ENCODE data around the gene RBMS1. TPM values are rescaled to one million over a fixed set of nuclear protein-coding genes. Genes with fewer than 3 reads are reported as not detected.

Gene RBMS1
- total and polyA plus RNA-seq, 2 of the 13 experiments (the other 11 are each of a cell fraction or from before 2014, with no cell fraction given), result 55.5 to 110 TPM

DNA sequence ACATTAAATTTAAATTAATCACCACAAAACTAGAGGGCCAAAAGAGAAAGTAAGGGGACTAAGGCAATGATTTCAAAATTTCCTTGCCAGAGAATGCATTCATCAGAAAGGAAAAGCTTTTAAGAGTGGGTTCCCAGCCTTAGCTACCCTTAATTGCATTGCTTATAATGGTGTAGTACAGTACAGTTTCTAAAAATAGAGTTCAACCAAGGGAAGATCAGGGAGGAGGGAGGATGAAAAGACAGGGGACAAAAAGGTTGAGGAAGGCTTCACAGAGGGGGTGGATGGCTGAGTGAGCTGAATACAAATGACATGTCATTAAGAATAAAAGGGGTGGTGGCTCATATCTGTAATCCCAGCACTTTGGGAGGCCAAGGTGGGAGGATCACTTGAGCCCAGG is 119.9 kb downstream of the RBMS1 start:
- ATAC-seq (no peak), FAIRE-seq (no peak), DNase-seq (ENCODE audit: low spot score) (no peak)
- CTCF ChIA-PET (ENCODE audit: low intra/inter-chr PET ratio, low total read pairs), result no interaction called here
- no peaks in the 10 kb centered on the region for H3K9me3 ChIP-seq (ENCODE audit: low read length)
- intact Hi-C loops (cut with micrococcal nuclease; ENCODE audit: unreplicated experiment), result no loop called here
- H3K9ac ChIP-seq (ENCODE audit: insufficient read depth, low read depth, low read length), result no peak overlapping the region
- BruUV-seq (replicated peaks), result no TSS peak
- peaks cover 24% of the 10 kb centered on the region; the same call in 1 of the 2 replicates for H4K20me1 ChIP-seq (ENCODE audit: insufficient read depth, low read length)
- peaks cover 22% of the 10 kb centered on the region for H3K79me2 ChIP-seq (ENCODE audit: insufficient read depth, low read length)
- no peak for TF ChIP-seq ZNF432 (CRISPR knock-in tag; IDR thresholded peaks at IDR 0.05; ENCODE audit: borderline replicate concordance)
- TF ChIP-seq ZSCAN29 (CRISPR knock-in tag; conservative IDR thresholded peaks at IDR 0.05), result no peak
- no peak for TF ChIP-seq ZFP1 (CRISPR knock-in tag; IDR thresholded peaks at IDR 0.05)
- in situ Hi-C loops (cut with HindIII; ENCODE audit: extremely low pct_ligation_motif_present, low pct_unique_long_range_greater_than_20kb), result no loop called here
- H3K36me3 ChIP-seq (replicated peaks in 1 of 2; ENCODE audit: control insufficient read depth in 1 of 2, insufficient read depth in 2 of 2, low read length in 2 of 2), result no peaks in the 10 kb centered on the region; a peak in 1 of 5 replicates
- H3K4me2 ChIP-seq (ENCODE audit: low read depth, low read length), result no peak overlapping the region
- no peaks in the 10 kb centered on the region for H3K4me1 ChIP-seq (ENCODE audit: insufficient read depth, low read length)
- H3K27me3 ChIP-seq (ENCODE audit: control insufficient read depth in 1 of 2, insufficient read depth in 2 of 2, low read length in 2 of 2), result no peaks in the 10 kb centered on the region
- POLR2A ChIA-PET, result no interaction called here
- no peak overlapping the region for H3K27ac ChIP-seq (ENCODE audit: extremely low read length, insufficient read depth, low read length)
- H3K4me3 ChIP-seq (replicated peaks in 1 of 3; ENCODE audit: insufficient read depth in 1 of 3, low read depth in 2 of 3, low read length in 3 of 3), result no peak overlapping the region
- no peak overlapping the region for H2AFZ ChIP-seq (ENCODE audit: low read length)

DNA sequence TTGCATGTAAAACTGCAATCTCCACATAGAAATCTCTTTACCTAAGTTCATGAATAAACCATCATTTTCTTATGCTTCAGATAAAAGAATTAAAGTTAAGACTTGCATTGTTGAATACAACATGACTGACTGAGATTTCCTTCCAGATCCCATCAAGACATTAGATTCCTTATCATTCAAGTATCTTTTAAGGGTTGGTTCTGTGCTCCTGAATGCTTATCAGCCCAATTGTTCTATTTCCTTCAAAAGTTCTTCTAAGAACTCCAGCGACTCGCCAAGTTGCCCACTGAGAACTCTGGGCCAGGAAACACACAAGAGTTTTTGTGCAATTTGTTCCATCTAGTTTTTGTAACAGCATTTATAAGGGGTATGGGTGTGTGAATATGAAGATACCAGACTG is 120.3 kb downstream of the RBMS1 start:
- FAIRE-seq, result no peak
- Histone ChIP-seq H3K27ac (ENCODE audit: extremely low read length, insufficient read depth, low read length) (no peak overlapping the region), H3K4me3 (replicated peaks in 1 of 3; ENCODE audit: insufficient read depth in 1 of 3, low read depth in 2 of 3, low read length in 3 of 3) (no peak overlapping the region), H2AFZ (ENCODE audit: low read length) (no peak overlapping the region), H4K20me1 (ENCODE audit: insufficient read depth, low read length) (peaks cover 27% of the 10 kb centered on the region; the same call in 1 of the 2 replicates), H3K9ac (ENCODE audit: insufficient read depth, low read depth, low read length) (no peak overlapping the region), H3K36me3 (replicated peaks in 1 of 2; ENCODE audit: control insufficient read depth in 1 of 2, insufficient read depth in 2 of 2, low read length in 2 of 2) (no peaks in the 10 kb centered on the region; a peak in 1 of 5 replicates), H3K9me3 (ENCODE audit: low read length) (no peaks in the 10 kb centered on the region), H3K4me2 (ENCODE audit: low read depth, low read length) (no peak overlapping the region), H3K4me1 (ENCODE audit: insufficient read depth, low read length) (no peaks in the 10 kb centered on the region), H3K27me3 (ENCODE audit: control insufficient read depth in 1 of 2, insufficient read depth in 2 of 2, low read length in 2 of 2) (no peaks in the 10 kb centered on the region), H3K79me2 (ENCODE audit: insufficient read depth, low read length) (peaks cover 21% of the 10 kb centered on the region)
- in situ Hi-C loops (cut with HindIII; ENCODE audit: extremely low pct_ligation_motif_present, low pct_unique_long_range_greater_than_20kb) (no loop called here), intact Hi-C loops (cut with micrococcal nuclease; ENCODE audit: unreplicated experiment) (no loop called here)
- ChIA-PET CTCF (ENCODE audit: low intra/inter-chr PET ratio, low total read pairs) (no interaction called here), POLR2A (no interaction called here)
- 99% methylated on average over 2 of the region's 2 CpGs for WGBS (ENCODE audit: low lambda C conversion rate)
- no peak for ATAC-seq
- BruUV-seq (replicated peaks), result no TSS peak
- DNase-seq (ENCODE audit: low spot score), result no peak
- TF ChIP-seq, protein P1, sequence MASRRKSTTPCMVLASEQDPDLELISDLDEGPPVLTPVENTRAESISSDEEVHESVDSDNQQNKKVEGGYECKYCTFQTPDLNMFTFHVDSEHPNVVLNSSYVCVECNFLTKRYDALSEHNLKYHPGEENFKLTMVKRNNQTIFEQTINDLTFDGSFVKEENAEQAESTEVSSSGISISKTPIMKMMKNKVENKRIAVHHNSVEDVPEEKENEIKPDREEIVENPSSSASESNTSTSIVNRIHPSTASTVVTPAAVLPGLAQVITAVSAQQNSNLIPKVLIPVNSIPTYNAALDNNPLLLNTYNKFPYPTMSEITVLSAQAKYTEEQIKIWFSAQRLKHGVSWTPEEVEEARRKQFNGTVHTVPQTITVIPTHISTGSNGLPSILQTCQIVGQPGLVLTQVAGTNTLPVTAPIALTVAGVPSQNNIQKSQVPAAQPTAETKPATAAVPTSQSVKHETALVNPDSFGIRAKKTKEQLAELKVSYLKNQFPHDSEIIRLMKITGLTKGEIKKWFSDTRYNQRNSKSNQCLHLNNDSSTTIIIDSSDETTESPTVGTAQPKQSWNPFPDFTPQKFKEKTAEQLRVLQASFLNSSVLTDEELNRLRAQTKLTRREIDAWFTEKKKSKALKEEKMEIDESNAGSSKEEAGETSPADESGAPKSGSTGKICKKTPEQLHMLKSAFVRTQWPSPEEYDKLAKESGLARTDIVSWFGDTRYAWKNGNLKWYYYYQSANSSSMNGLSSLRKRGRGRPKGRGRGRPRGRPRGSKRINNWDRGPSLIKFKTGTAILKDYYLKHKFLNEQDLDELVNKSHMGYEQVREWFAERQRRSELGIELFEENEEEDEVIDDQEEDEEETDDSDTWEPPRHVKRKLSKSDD (CRISPR knock-in tag; IDR thresholded peaks at IDR 0.05; ENCODE audit: low read depth), result no peak
- TF ChIP-seq EP300 (IDR thresholded peaks at IDR 0.05; ENCODE audit: low read depth in 2 of 2, low read length in 2 of 2), result no peak
- TF ChIP-seq EP300 (CRISPR knock-in tag; IDR thresholded peaks at IDR 0.05; ENCODE audit: borderline replicate concordance), result no peak
- no peak for TF ChIP-seq HOXD1 (CRISPR knock-in tag; IDR thresholded peaks at IDR 0.05)
- TF ChIP-seq, protein P2, sequence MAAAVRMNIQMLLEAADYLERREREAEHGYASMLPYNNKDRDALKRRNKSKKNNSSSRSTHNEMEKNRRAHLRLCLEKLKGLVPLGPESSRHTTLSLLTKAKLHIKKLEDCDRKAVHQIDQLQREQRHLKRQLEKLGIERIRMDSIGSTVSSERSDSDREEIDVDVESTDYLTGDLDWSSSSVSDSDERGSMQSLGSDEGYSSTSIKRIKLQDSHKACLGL (CRISPR knock-in tag; IDR thresholded peaks at IDR 0.05), result no peak
- TF ChIP-seq NFYC (CRISPR knock-in tag; IDR thresholded peaks at IDR 0.05), result no peak
- TF ChIP-seq, protein P3, sequence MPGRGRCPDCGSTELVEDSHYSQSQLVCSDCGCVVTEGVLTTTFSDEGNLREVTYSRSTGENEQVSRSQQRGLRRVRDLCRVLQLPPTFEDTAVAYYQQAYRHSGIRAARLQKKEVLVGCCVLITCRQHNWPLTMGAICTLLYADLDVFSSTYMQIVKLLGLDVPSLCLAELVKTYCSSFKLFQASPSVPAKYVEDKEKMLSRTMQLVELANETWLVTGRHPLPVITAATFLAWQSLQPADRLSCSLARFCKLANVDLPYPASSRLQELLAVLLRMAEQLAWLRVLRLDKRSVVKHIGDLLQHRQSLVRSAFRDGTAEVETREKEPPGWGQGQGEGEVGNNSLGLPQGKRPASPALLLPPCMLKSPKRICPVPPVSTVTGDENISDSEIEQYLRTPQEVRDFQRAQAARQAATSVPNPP (CRISPR knock-in tag; IDR thresholded peaks at IDR 0.05), result no peak
- TF ChIP-seq, protein P4, sequence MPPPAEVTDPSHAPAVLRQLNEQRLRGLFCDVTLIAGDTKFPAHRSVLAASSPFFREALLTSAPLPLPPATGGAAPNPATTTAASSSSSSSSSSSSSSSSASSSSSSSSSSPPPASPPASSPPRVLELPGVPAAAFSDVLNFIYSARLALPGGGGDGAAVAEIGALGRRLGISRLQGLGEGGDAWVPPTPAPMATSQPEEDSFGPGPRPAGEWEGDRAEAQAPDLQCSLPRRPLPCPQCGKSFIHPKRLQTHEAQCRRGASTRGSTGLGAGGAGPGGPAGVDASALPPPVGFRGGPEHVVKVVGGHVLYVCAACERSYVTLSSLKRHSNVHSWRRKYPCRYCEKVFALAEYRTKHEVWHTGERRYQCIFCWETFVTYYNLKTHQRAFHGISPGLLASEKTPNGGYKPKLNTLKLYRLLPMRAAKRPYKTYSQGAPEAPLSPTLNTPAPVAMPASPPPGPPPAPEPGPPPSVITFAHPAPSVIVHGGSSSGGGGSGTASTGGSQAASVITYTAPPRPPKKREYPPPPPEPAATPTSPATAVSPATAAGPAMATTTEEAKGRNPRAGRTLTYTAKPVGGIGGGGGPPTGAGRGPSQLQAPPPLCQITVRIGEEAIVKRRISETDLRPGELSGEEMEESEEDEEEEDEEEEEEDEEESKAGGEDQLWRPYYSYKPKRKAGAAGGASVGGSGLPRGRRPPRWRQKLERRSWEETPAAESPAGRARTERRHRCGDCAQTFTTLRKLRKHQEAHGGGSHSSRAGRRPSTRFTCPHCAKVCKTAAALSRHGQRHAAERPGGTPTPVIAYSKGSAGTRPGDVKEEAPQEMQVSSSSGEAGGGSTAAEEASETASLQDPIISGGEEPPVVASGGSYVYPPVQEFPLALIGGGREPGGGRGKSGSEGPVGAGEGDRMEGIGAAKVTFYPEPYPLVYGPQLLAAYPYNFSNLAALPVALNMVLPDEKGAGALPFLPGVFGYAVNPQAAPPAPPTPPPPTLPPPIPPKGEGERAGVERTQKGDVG (CRISPR knock-in tag; IDR thresholded peaks at IDR 0.05; ENCODE audit: borderline replicate concordance), result no peak
- no peak for TF ChIP-seq ZNF747 (CRISPR knock-in tag; IDR thresholded peaks at IDR 0.05; ENCODE audit: borderline replicate concordance)

Measured in HepG2 (cell line).